ENCODE data around the gene PABPN1. TPM values are rescaled to one million over a fixed set of nuclear protein-coding genes. Genes with fewer than 3 reads are reported as not detected.
A peak's percentile ranks its signal among the peaks of the same experiment; 100 is the strongest.

PABPN1 gene
- total RNA-seq, 1 experiment from 2014 or later: 147 TPM

GRCh38 chr14:23326491-23327332 lies 5.5 kb downstream of the PABPN1 start:
- no peak for DNase-seq (ENCODE audit: low read depth)

GRCh38 chr14:23327947-23328744 lies 6.9 kb downstream of the PABPN1 start:
- DNase-seq (ENCODE audit: low read depth): peak; percentile 53

- DNase-seq (ENCODE audit: low read depth): no peak
Observed at GRCh38 chr14:23335623-23336022, 14.4 kb downstream of the PABPN1 start.

- no peak for DNase-seq (ENCODE audit: low read depth)
Observed at GRCh38 chr14:23339506-23340268, 18.4 kb downstream of the PABPN1 start.

- DNase-seq (ENCODE audit: low read depth): no peak
Observed at GRCh38 chr14:23344481-23344880, 23.2 kb downstream of the PABPN1 start.

GRCh38 chr14:23345987-23346692 lies 24.9 kb downstream of the PABPN1 start:
- no peak for DNase-seq (ENCODE audit: low read depth)

- DNase-seq (ENCODE audit: low read depth): no peak
Observed at GRCh38 chr14:23346693-23347405, 25.6 kb downstream of the PABPN1 start.

GRCh38 chr14:23347406-23348296 lies 26.4 kb downstream of the PABPN1 start:
- DNase-seq (ENCODE audit: low read depth): no peak

- DNase-seq (ENCODE audit: low read depth): no peak
Observed at GRCh38 chr14:23348297-23348655, 27.0 kb downstream of the PABPN1 start.

GRCh38 chr14:23349156-23349845 lies 28.0 kb downstream of the PABPN1 start:
- no peak for DNase-seq (ENCODE audit: low read depth)

GRCh38 chr14:23351681-23352505 lies 30.6 kb downstream of the PABPN1 start:
- no peak for DNase-seq (ENCODE audit: low read depth)

- DNase-seq (ENCODE audit: low read depth): peak; percentile 35
Observed at GRCh38 chr14:23352506-23353432, 31.5 kb downstream of the PABPN1 start, which contains the start of gene SLC22A17. Gene SLC22A17, minus strand, starts transcription at chr14:23352887.

GRCh38 chr14:23353433-23353780 lies 32.1 kb downstream of the PABPN1 start:
- no peak for DNase-seq (ENCODE audit: low read depth)

- DNase-seq (ENCODE audit: low read depth): no peak
Observed at GRCh38 chr14:23354990-23355389, 33.7 kb downstream of the PABPN1 start.

- DNase-seq (ENCODE audit: low read depth): no peak
Observed at GRCh38 chr14:23355871-23356435, 34.7 kb downstream of the PABPN1 start.

- DNase-seq (ENCODE audit: low read depth): no peak
Observed at GRCh38 chr14:23356662-23357061, 35.4 kb downstream of the PABPN1 start.
